MCF 10A (cell line): ENCODE data around the gene CSMD2. TPM values are rescaled to one million over a fixed set of nuclear protein-coding genes. Genes with fewer than 3 reads are reported as not detected.
"Not testable (repeated sequence)": the region's sequence is repeated elsewhere in the genome, so short reads cannot be mapped to it uniquely, and the experiment has no call there.

Experiments
- BruUV-seq: library from RNA; stranded (reverse); fragments of 400-500 nt; replicated peaks from 2 replicates; lab custom pipeline; 2021; lab: Mats Ljungman, UMichigan
- CTCF ChIA-PET: fragments of 300-600 bp; sonication (Branson Sonifier 250); formaldehyde crosslinking; extraction: SDS; loops from one replicate; lab custom pipeline; 2021; ENCODE audit warnings: antibody characterized with exemption, inconsistent platforms; lab: Yijun Ruan, JAX
- POLR2A ChIA-PET: fragments of 300-600, 350-650 bp; sonication (Branson Sonifier 250); formaldehyde crosslinking; extraction: SDS; loops from one replicate; lab custom pipeline; 2020; ENCODE audit warnings: antibody characterized with exemption, inconsistent platforms; lab: Yijun Ruan, JAX
- DNase-seq: peaks from one replicate; pipeline ENCODE4 v3.0.0-alpha.2; 2018; ENCODE audit not compliant: unreplicated experiment
- H3K27ac Mint-ChIP-seq: one replicate; pipeline ENCODE4 v1.8.0; 2022; ENCODE audit warnings: mild to moderate bottlenecking, low read depth, mixed read lengths; ENCODE audit not compliant: unreplicated experiment
- H3K27me3 Mint-ChIP-seq: one replicate; pipeline ENCODE4 v1.8.0; 2022; ENCODE audit warnings: mixed read lengths; ENCODE audit not compliant: insufficient read depth, unreplicated experiment
- H3K36me3 Mint-ChIP-seq: one replicate; pipeline ENCODE4 v1.8.0; 2022; ENCODE audit warnings: mild to moderate bottlenecking, moderate library complexity, mixed read lengths; ENCODE audit not compliant: insufficient read depth, unreplicated experiment
- H3K4me1 Mint-ChIP-seq: one replicate; pipeline ENCODE4 v1.8.0; 2022; ENCODE audit warnings: mixed read lengths; ENCODE audit not compliant: insufficient read depth, unreplicated experiment
- H3K4me3 Mint-ChIP-seq: one replicate; pipeline ENCODE4 v1.8.0; 2022; ENCODE audit warnings: mild to moderate bottlenecking, moderate library complexity, mixed read lengths; ENCODE audit not compliant: unreplicated experiment
- H3K9me3 Mint-ChIP-seq: one replicate; pipeline ENCODE4 v1.8.0; 2022; ENCODE audit warnings: mixed read lengths; ENCODE audit not compliant: unreplicated experiment
- CTCF ChIP-seq: fragments of 200-600 bp; IDR thresholded peaks from one replicate; pipeline ENCODE4 v1.8.0; 2022; ENCODE audit warnings: antibody characterized with exemption, mild to moderate bottlenecking; ENCODE audit not compliant: unreplicated experiment
- intact Hi-C: fragments of 100-400 bp; cut with micrococcal nuclease; formaldehyde crosslinking; loops from 2 replicates; pipeline ENCODE4 v1.14.1; 2022
- total RNA-seq: library from RNA; stranded (reverse); gene quantifications from 2 replicates; pipeline ENCODE4 v1.2.3, GENCODE V29; 2022

CSMD2 gene
- total RNA-seq, 1 experiment from 2014 or later = not detected

- no peak overlapping the region for H3K27ac Mint-ChIP-seq
- intact Hi-C loops = no loop called here
- no peak overlapping the region for H3K4me3 Mint-ChIP-seq
- peaks cover 20% of the 10 kb centered on the region for H3K27me3 Mint-ChIP-seq
- H3K9me3 Mint-ChIP-seq = no peaks in the 10 kb centered on the region
- no peaks in the 10 kb centered on the region for H3K36me3 Mint-ChIP-seq
- TF ChIP-seq CTCF = no peak
- ChIA-PET POLR2A (no interaction called here), CTCF (no interaction called here)
- peak; percentile 16 for DNase-seq
- no peaks in the 10 kb centered on the region for H3K4me1 Mint-ChIP-seq
- no TSS peak for BruUV-seq
These were observed 648.6 kb downstream of the CSMD2 start for GRCh38 chr1:33516428-33516827.

GRCh38 chr1:33515607-33516006 lies 649.4 kb downstream of the CSMD2 start:
- POLR2A ChIA-PET = no interaction called here
- DNase-seq = no peak
- Mint-ChIP-seq H3K36me3 (no peaks in the 10 kb centered on the region), H3K9me3 (no peaks in the 10 kb centered on the region), H3K4me3 (no peak overlapping the region), H3K4me1 (no peaks in the 10 kb centered on the region), H3K27me3 (peaks cover 20% of the 10 kb centered on the region), H3K27ac (no peak overlapping the region)
- CTCF ChIA-PET = interaction anchor here (0.5 kb wide), 1 partner anchor 52 kb away, joined by 3 read pairs; no protein-coding TSS in a partner anchor
- BruUV-seq = no TSS peak
- intact Hi-C loops = no loop called here
- no peak for TF ChIP-seq CTCF

- no peak overlapping the region for H3K4me3 Mint-ChIP-seq
- H3K9me3 Mint-ChIP-seq = no peaks in the 10 kb centered on the region
- no peak overlapping the region for H3K27ac Mint-ChIP-seq
- H3K36me3 Mint-ChIP-seq = no peaks in the 10 kb centered on the region
- ChIA-PET POLR2A (no interaction called here), CTCF (interaction anchor here (0.5 kb wide), 1 partner anchor 53 kb away, joined by 3 read pairs; no protein-coding TSS in a partner anchor)
- BruUV-seq = no TSS peak
- H3K27me3 Mint-ChIP-seq = peaks cover 20% of the 10 kb centered on the region
- no peaks in the 10 kb centered on the region for H3K4me1 Mint-ChIP-seq
- DNase-seq = no peak
- intact Hi-C loops = no loop called here
- no peak for TF ChIP-seq CTCF
These were observed 649.9 kb downstream of the CSMD2 start for GRCh38 chr1:33515112-33515511.

GRCh38 chr1:33512226-33513011 lies 652.6 kb downstream of the CSMD2 start:
- peaks cover 20% of the 10 kb centered on the region for H3K27me3 Mint-ChIP-seq
- no peak overlapping the region for H3K27ac Mint-ChIP-seq
- ChIA-PET POLR2A (no interaction called here), CTCF (interaction anchor here (0.6 kb wide), 1 partner anchor 1276 kb away, joined by 3 read pairs; no protein-coding TSS in a partner anchor)
- intact Hi-C loops = no loop called here
- BruUV-seq = no TSS peak
- no peaks in the 10 kb centered on the region for H3K4me1 Mint-ChIP-seq
- H3K9me3 Mint-ChIP-seq = no peaks in the 10 kb centered on the region
- H3K36me3 Mint-ChIP-seq = no peaks in the 10 kb centered on the region
- no peak for TF ChIP-seq CTCF
- no peak for DNase-seq
- H3K4me3 Mint-ChIP-seq = no peak overlapping the region

- BruUV-seq, H3K9me3 Mint-ChIP-seq, POLR2A ChIA-PET: not testable (repeated sequence)
These were observed 655.8 kb downstream of the CSMD2 start for GRCh38 chr1:33509276-33509675.

More at GRCh38 chr1:33509276-33509675, 655.8 kb downstream of the CSMD2 start:
- DNase-seq, H3K4me3 Mint-ChIP-seq, CTCF ChIA-PET, H3K4me1 Mint-ChIP-seq, H3K36me3 Mint-ChIP-seq, intact Hi-C loops, H3K27ac Mint-ChIP-seq: not testable (repeated sequence)
- peaks cover 12% of the 10 kb centered on the region for H3K27me3 Mint-ChIP-seq
